GM12892 (cell line): ENCODE data around the gene OXT.

Experiments used
- POLR2A ChIP-seq: IDR thresholded peaks from 2 replicates; pipeline ENCODE4 v1.6.1; 2011; ENCODE audit warnings: low read depth, low read length, control low read depth
- POLR2AphosphoS5 ChIP-seq: IDR thresholded peaks from 2 replicates; pipeline ENCODE4 v1.6.1; 2011; ENCODE audit warnings: low read depth, low read length, control low read depth
- TAF1 ChIP-seq: IDR thresholded peaks from 2 replicates; pipeline ENCODE4 v1.6.1; 2011; ENCODE audit warnings: low read depth, mild to moderate bottlenecking, control low read depth, low read length, borderline replicate concordance

- TF ChIP-seq POLR2AphosphoS5 (no peak), POLR2A (no peak), TAF1 (no peak)
Observed at GRCh38 chr20:3047486-3048419, 23.7 kb upstream of the OXT start.
